Inflammatory macrophage treated with lipopolysaccharide for 4 hours (primary cell): Measurements from ENCODE around the gene OAS3.

Experiments
- DNase-seq: peaks from one replicate; pipeline ENCODE4 v3.0.0-alpha.2; 2020

The OAS3 gene

GRCh38 chr12:112961074-112961473 is 22.8 kb downstream of the OAS3 start:
- DNase-seq, result no peak

GRCh38 chr12:112961536-112961935 is 23.3 kb downstream of the OAS3 start:
- no peak for DNase-seq

GRCh38 chr12:112962561-112962960 is 24.3 kb downstream of the OAS3 start:
- DNase-seq, result no peak

- no peak for DNase-seq
Observed at GRCh38 chr12:112963227-112963861, 25.1 kb downstream of the OAS3 start.

- DNase-seq, result no peak
Observed at GRCh38 chr12:112964067-112964670, 25.9 kb downstream of the OAS3 start.

DNA sequence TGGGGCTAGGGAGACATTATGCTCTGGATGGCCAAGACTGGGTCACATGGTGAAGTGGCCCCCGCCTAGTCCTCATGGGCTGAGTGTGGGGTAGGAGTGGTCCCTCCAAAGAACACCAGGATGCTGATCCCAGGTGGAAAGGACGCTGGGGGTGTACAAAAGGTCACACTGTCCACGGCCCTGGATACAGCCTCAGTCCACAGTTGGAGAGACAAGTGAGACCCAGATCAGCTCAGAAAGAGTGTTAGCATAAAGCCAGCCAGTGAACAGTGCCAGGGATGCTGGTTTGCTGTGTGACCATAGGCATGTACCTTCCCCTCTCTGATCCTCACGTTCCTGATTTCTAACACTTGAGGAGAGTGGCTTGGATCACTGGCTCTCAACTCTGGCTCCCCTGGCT is 26.6 kb downstream of the OAS3 start:
- no peak for DNase-seq

GRCh38 chr12:112965643-112966042 is 27.4 kb downstream of the OAS3 start:
- DNase-seq, result no peak

GRCh38 chr12:112967306-112967705 is 29.0 kb downstream of the OAS3 start:
- DNase-seq, result no peak

GRCh38 chr12:112967858-112968257 is 29.6 kb downstream of the OAS3 start:
- DNase-seq, result no peak

DNA sequence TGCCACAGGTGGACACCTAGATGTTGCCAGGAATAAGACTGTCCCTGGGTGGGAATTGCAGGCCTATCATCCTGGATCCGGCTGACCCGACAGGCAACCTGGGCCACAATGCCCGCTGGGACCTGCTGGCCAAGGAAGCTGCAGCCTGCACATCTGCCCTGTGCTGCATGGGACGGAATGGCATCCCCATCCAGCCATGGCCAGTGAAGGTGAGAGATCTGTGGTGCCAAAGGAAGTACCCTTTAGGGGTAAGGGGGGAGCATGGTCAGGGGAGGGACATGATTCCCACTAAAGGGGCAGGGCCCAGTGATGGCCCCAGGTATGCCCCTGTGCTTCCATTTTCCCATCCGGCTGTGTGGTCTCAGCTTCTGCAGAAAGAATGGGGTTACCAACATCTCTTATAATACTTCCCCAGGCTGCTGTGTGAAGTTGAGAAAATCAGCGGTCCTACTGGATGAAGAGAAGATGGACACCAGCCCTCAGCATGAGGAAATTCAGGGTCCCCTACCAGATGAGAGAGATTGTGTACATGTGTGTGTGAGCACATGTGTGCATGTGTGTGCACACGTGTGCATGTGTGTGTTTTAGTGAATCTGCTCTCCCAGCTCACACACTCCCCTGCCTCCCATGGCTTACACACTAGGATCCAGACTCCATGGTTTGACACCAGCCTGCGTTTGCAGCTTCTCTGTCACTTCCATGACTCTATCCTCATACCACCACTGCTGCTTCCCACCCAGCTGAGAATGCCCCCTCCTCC is 31.5 kb downstream of the OAS3 start:
- no peak for DNase-seq

GRCh38 chr12:112970391-112970790 is 32.1 kb downstream of the OAS3 start:
- no peak for DNase-seq

DNA sequence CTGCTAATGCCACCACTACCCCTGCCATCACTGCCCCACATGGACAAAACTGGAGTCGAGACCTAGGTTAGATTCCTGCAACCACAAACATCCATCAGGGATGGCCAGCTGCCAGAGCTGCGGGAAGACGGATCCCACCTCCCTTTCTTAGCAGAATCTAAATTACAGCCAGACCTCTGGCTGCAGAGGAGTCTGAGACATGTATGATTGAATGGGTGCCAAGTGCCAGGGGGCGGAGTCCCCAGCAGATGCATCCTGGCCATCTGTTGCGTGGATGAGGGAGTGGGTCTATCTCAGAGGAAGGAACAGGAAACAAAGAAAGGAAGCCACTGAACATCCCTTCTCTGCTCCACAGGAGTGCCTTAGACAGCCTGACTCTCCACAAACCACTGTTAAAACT is 33.0 kb downstream of the OAS3 start:
- DNase-seq, result no peak

- DNase-seq, result no peak
Observed at GRCh38 chr12:112973011-112973735, 34.9 kb downstream of the OAS3 start.

DNA sequence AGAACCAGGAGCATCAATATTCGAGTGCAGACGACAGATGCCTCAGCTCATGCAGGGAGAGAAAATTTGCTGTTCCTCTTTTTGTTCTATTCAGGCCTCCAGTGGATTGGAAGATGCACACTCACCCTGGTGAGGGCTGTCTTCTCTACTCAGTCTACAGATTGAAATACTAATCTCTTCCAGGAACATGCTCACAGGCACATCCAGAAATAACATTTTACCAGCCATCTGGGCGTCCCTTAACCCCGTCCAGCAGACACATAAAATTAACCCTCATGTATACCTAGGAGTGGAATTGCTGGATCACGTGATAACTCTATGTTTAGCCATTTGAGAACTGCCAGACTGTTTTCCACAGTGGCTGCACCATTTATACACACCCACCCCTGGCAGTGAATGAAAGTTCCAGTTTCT is 35.6 kb downstream of the OAS3 start:
- no peak for DNase-seq

GRCh38 chr12:112974904-112975303 is 36.6 kb downstream of the OAS3 start:
- DNase-seq, result no peak

DNA sequence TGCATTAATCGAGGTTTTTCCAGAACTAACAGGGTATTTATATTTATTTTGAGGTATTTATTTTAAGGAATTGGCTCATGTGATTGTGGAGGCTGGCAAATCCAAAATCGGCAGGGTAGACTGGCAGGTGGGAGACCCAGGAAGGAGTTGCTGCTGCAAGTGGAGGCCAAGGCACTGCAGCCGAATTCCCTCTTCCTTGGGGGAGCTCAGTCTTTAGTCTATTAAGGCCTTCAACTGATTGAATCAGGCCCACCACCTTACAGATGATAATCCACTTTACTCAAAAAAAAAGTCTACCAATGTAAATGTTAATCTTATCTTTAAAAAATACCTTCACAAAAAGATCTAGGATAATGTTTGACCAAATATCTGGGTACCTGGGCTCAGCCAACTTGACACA is 38.9 kb downstream of the OAS3 start:
- no peak for DNase-seq

DNA sequence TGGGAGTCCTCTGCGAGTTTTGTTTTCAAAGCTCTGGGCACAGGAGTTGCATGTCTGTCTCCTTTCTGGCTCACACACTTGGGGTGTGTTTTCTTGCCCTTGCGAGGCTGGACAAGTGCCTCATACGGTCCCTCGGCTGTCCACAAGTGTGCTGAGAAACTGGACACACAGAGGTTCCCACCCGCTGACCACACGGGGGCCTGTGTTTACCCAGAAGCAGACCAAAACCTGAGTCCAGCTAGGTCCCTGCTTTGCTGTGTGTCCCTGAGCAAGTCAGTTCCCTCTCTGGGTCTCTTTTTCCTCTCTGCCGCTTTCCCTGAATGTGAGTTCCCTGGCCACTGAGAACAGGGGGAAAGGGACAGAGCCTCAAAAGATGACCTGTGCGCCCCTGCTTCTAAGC is 39.4 kb downstream of the OAS3 start:
- DNase-seq, result peak; percentile 57

GRCh38 chr12:112978163-112979040 is 40.1 kb downstream of the OAS3 start, which contains the start of gene OAS2:
Gene OAS2 (plus strand): TSS chr12:112978519. CDS start chr12:112978609, 90 bp downstream.
- peak; percentile 99 for DNase-seq

GRCh38 chr12:112979041-112979680 is 40.9 kb downstream of the OAS3 start:
- DNase-seq, result peak; percentile 72

GRCh38 chr12:112980491-112981158 is 42.4 kb downstream of the OAS3 start:
- peak; percentile 35 for DNase-seq

DNA sequence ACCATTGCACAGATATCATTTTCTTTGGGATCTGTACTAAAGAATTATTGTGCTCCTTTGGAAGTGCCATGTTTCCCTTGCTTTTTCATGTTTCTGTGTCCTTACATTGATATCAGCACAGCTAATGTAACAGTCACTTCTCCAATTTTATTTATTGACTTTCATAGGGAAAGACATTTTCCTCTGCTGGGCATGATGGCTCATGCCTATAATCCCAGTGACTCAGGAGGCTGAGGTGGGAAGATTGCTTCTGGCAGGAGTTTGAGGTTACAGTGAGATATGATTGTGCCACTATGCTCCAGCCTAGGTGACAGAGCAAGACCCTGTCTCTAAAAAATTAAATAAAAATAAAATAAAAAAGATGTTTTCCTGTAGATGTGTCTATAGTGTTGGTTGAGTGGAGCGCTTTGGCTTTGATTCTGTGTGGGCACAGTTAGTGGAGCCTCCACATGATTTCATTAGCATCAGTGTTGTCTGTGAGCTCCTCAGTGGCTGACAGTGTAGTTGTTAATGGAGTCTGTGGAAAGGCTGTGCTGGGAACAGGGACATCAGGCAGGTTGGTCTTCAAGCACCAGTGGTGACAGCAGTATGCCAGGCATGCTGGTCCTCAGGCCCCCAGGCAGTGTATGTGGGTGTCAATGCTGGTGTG is 47.5 kb downstream of the OAS3 start:
- DNase-seq, result no peak
